Ishikawa (cell line): Measurements from ENCODE around the gene FAM98A.

Source experiments
- CEBPB ChIP-seq: IDR thresholded peaks from 2 replicates; pipeline ENCODE4 v1.6.1; 2012
- CREB1 ChIP-seq: IDR thresholded peaks from 2 replicates; pipeline ENCODE4 v1.6.1; 2012; ENCODE audit warnings: low read depth
- EP300 ChIP-seq: IDR thresholded peaks from 2 replicates; pipeline ENCODE4 v1.6.1; 2012; ENCODE audit warnings: borderline replicate concordance
- FOXM1 ChIP-seq: IDR thresholded peaks from 2 replicates; pipeline ENCODE4 v1.6.1; 2012; ENCODE audit warnings: low read depth, borderline replicate concordance
- REST ChIP-seq: IDR thresholded peaks from 2 replicates; pipeline ENCODE4 v1.6.1; 2012; ENCODE audit warnings: low read depth, mild to moderate bottlenecking
- TAF1 ChIP-seq: IDR thresholded peaks from 2 replicates; pipeline ENCODE4 v1.6.1; 2012; ENCODE audit warnings: low read depth, mild to moderate bottlenecking
- YY1 ChIP-seq: IDR thresholded peaks from 2 replicates; pipeline ENCODE4 v1.6.1; 2012; ENCODE audit warnings: low read depth
- TF ChIP-seq, protein P1 (sequence below): IDR thresholded peaks from 2 replicates; pipeline ENCODE4 v1.6.1; 2012
- TF ChIP-seq, protein P2 (sequence below): IDR thresholded peaks from 2 replicates; pipeline ENCODE4 v1.6.1; 2012

DNA sequence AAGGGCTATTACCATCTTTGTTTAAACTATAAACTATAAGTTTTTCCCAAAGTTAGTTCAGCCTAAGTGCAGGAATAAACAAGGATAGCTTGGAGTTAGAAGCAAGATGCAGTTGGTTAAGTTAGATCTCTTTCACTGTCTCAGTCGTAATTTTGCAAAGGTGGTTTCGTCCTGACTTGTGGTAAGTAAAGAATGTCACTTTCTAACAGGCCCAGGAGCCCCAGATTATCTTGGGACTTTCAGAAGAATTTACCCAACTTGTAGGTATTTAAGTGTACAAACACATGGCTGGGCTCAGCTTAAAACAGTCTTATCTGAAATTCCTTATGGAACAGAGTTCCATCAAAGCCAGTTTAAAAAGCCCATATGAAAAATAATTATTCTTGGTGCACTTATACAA, 18.3 kb upstream of the FAM98A start:
- TF ChIP-seq EP300 (no peak), CREB1 (no peak), CEBPB (no peak), YY1 (no peak), REST (no peak), TAF1 (no peak), FOXM1 (no peak)
- TF ChIP-seq, protein P1, sequence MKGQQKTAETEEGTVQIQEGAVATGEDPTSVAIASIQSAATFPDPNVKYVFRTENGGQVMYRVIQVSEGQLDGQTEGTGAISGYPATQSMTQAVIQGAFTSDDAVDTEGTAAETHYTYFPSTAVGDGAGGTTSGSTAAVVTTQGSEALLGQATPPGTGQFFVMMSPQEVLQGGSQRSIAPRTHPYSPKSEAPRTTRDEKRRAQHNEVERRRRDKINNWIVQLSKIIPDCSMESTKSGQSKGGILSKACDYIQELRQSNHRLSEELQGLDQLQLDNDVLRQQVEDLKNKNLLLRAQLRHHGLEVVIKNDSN = no peak
- TF ChIP-seq, protein P2, sequence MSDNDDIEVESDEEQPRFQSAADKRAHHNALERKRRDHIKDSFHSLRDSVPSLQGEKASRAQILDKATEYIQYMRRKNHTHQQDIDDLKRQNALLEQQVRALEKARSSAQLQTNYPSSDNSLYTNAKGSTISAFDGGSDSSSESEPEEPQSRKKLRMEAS = no peak
